ENCODE results near the gene RUNDC1. TPM values are rescaled to one million over a fixed set of nuclear protein-coding genes. Genes with fewer than 3 reads are reported as not detected.

Gene RUNDC1
- polyA plus RNA-seq, 4 donors = 7.2 to 13.9 (median 8.0) TPM

DNA sequence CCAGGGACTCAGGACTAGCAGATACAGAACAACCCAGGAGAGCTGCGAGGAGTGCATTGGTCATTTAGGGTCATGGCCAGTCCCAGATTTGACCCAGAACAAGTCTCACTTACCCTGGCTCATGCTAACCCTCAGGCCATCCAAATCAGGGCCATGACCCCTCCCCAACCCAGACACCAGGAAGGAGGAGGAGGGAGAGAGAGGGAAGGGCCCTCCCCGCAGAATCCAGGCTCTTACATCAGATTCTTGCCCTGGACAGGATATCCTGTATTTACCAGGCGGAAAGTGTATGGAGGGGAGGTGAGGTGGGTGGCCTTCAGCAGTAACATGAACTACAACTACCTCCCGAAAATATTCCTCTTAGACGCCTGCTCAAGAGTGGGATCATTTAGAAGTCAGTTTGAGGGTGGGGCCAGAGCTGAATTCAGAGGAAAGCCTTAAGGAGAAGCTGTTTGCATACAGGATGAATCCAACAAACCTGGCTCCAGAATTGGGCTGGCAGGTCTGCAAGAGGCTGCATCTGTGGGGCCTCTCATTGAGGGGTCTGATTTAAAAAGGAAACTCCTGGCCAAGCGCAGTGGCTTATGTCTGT, 39.8 kb downstream of the RUNDC1 start:
- Histone ChIP-seq H3K36me3 (ENCODE audit: control insufficient read depth in 3 of 3, insufficient read depth in 2 of 3, low read depth in 1 of 3, low read length in 3 of 3) (peaks cover 0 to 43% (median 0%) of the 10 kb centered on the region in 3 donors), H3K27me3 (ENCODE audit: control insufficient read depth in 3 of 3, insufficient read depth in 3 of 3, low read length in 3 of 3) (peaks cover 0 to 4% (median 0%) of the 10 kb centered on the region in 3 donors), H3K4me3 (ENCODE audit: low read depth in 1 of 3, low read length in 3 of 3) (no peak overlapping the region), H3K9me3 (ENCODE audit: control insufficient read depth in 2 of 2, insufficient read depth in 1 of 2, low read depth in 1 of 2, low read length in 1 of 2) (no peaks in the 10 kb centered on the region), H3K4me1 (ENCODE audit: control insufficient read depth in 3 of 3, insufficient read depth in 2 of 3, low read depth in 1 of 3, low read length in 2 of 3) (peaks cover 1 to 34% (median 3%) of the 10 kb centered on the region in 3 donors), H3K27ac (ENCODE audit: low read depth in 1 of 3, low read length in 2 of 3) (peak overlapping the region in 2 of 3 donors; percentile 28 to 82)
- DNase-seq = no peak
- WGBS, 3 donors = 58 to 80% (median 73%) methylated on average over 6 of the region's 6 CpGs
- FAIRE-seq = no peak

- H3K4me1 ChIP-seq (ENCODE audit: control insufficient read depth in 3 of 3, insufficient read depth in 2 of 3, low read depth in 1 of 3, low read length in 2 of 3) = peaks cover 1 to 34% (median 3%) of the 10 kb centered on the region in 3 donors
- H3K27ac ChIP-seq (ENCODE audit: low read depth in 1 of 3, low read length in 2 of 3) = peak overlapping the region; percentile 66 to 91 (median 77)
- H3K36me3 ChIP-seq (ENCODE audit: control insufficient read depth in 3 of 3, insufficient read depth in 2 of 3, low read depth in 1 of 3, low read length in 3 of 3) = peaks cover 0 to 34% (median 0%) of the 10 kb centered on the region in 3 donors
Measured at GRCh38 chr17:43020789-43021740, 40.7 kb downstream of the RUNDC1 start.

GRCh38 chr17:43021741-43022512, 41.6 kb downstream of the RUNDC1 start, which contains the start of gene VAT1:
Gene VAT1 (minus strand): TSS chr17:43022385. CDS start chr17:43022322, 63 bp downstream.
- peaks cover 1 to 34% (median 3%) of the 10 kb centered on the region in 3 donors for H3K4me1 ChIP-seq (ENCODE audit: control insufficient read depth in 3 of 3, insufficient read depth in 2 of 3, low read depth in 1 of 3, low read length in 2 of 3)
- peak within 1 kb of the TSS; percentile 66 to 91 (median 77) for H3K27ac ChIP-seq (ENCODE audit: low read depth in 1 of 3, low read length in 2 of 3)
- no peak for FAIRE-seq
- peak within 1 kb of the TSS; percentile 90 to 97 (median 91) for H3K4me3 ChIP-seq (ENCODE audit: low read depth in 1 of 3, low read length in 3 of 3)
- H3K27me3 ChIP-seq (ENCODE audit: control insufficient read depth in 3 of 3, insufficient read depth in 3 of 3, low read length in 3 of 3) = peaks cover 0 to 8% (median 0%) of the 10 kb centered on the region in 3 donors
- no peaks in the 10 kb centered on the region for H3K9me3 ChIP-seq (ENCODE audit: control insufficient read depth in 2 of 2, insufficient read depth in 1 of 2, low read depth in 1 of 2, low read length in 1 of 2)
- DNase-seq = peak; percentile 74 to 94
- peaks cover 0 to 25% (median 0%) of the 10 kb centered on the region in 3 donors for H3K36me3 ChIP-seq (ENCODE audit: control insufficient read depth in 3 of 3, insufficient read depth in 2 of 3, low read depth in 1 of 3, low read length in 3 of 3)
- WGBS, 3 donors = 0 to 1% (median 0%) methylated on average over 57 to 80 of the region's 80 CpGs

More at GRCh38 chr17:43020789-43021740, 40.7 kb downstream of the RUNDC1 start:
- 14 to 22% (median 22%) methylated on average over 27 to 37 of the region's 40 CpGs for WGBS, 3 donors
- FAIRE-seq (no peak), DNase-seq (peak; percentile 37 to 87)
- Histone ChIP-seq H3K4me3 (ENCODE audit: low read depth in 1 of 3, low read length in 3 of 3) (peak overlapping the region; percentile 90 to 97 (median 91)), H3K27me3 (ENCODE audit: control insufficient read depth in 3 of 3, insufficient read depth in 3 of 3, low read length in 3 of 3) (peaks cover 0 to 8% (median 0%) of the 10 kb centered on the region in 3 donors), H3K9me3 (ENCODE audit: control insufficient read depth in 2 of 2, insufficient read depth in 1 of 2, low read depth in 1 of 2, low read length in 1 of 2) (no peaks in the 10 kb centered on the region)

- Histone ChIP-seq H3K27ac (ENCODE audit: low read depth in 1 of 3, low read length in 2 of 3) (peak within 1 kb of the TSS in 2 of 3 donors; percentile 67 to 73), H3K4me3 (ENCODE audit: low read depth in 1 of 3, low read length in 3 of 3) (peak within 1 kb of the TSS; percentile 31 to 62 (median 46)), H3K27me3 (ENCODE audit: control insufficient read depth in 3 of 3, insufficient read depth in 3 of 3, low read length in 3 of 3) (peaks cover 0 to 8% (median 0%) of the 10 kb centered on the region in 3 donors), H3K9me3 (ENCODE audit: control insufficient read depth in 2 of 2, insufficient read depth in 1 of 2, low read depth in 1 of 2, low read length in 1 of 2) (no peaks in the 10 kb centered on the region), H3K36me3 (ENCODE audit: control insufficient read depth in 3 of 3, insufficient read depth in 2 of 3, low read depth in 1 of 3, low read length in 3 of 3) (peaks cover 0 to 10% (median 0%) of the 10 kb centered on the region in 3 donors), H3K4me1 (ENCODE audit: control insufficient read depth in 3 of 3, insufficient read depth in 2 of 3, low read depth in 1 of 3, low read length in 2 of 3) (peaks cover 0 to 24% (median 3%) of the 10 kb centered on the region in 3 donors)
- WGBS, 3 donors = 0 to 1% (median 0%) methylated on average over 41 to 61 of the region's 61 CpGs
- DNase-seq (peak; percentile 69 to 90), FAIRE-seq (no peak)
Measured at GRCh38 chr17:43024407-43025289, 44.3 kb downstream of the RUNDC1 start, which contains the start of gene RND2. Gene RND2 (plus strand): TSS chr17:43025231. CDS start chr17:43025348, 117 bp downstream.

DNA sequence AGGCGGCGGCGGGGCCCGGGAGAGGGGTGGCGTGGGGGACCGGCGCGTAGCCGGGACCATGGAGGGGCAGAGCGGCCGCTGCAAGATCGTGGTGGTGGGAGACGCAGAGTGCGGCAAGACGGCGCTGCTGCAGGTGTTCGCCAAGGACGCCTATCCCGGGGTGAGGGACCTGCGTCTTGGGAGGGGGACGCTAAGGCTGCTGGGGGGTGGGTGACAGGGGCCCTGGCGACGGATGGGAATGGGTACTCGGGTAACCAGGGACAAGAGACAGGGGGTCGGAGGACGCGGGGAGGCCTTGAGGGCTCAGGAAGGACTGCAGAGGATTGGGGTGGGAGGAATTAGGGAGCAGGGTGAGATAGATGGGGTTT, 44.9 kb downstream of the RUNDC1 start:
- no peak overlapping the region for H3K27ac ChIP-seq (ENCODE audit: low read depth in 1 of 3, low read length in 2 of 3)
- no peak for FAIRE-seq
- H3K4me3 ChIP-seq (ENCODE audit: low read depth in 1 of 3, low read length in 3 of 3) = peak overlapping the region in 2 of 3 donors; percentile 37 to 46

DNA sequence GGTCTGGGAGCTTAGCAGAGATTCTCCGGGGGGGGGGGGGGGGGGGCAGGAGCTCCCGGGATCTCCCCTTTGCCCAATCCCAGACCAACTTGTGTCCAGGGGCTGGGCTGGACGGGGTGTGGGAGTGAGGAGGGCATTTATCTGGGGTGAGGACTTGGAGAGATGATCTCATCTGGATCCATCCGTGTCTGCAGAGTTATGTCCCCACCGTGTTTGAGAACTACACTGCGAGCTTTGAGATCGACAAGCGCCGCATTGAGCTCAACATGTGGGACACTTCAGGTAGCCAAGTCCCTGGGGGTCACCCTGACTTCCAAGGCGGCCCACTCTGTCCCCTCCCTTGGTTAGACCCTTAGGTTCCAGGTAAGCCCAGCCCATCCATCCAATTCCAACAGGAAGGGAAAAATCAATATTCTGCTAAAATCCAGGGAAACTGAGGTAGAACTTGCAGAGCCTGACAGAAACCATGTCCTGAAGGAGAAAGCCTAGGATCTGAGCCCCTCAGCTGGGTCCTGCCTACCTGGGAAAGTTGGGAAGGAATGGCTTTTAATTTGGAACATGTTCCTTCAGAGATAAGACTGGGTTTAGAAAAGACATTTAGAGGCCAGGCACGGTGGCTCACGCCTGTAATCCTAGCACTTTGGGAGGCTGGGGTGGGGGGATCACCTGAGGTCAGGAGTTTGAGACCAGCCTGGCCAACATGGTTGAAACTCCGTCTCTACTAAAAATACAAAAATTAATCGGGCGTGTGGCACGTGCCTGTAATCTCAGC, 45.6 kb downstream of the RUNDC1 start:
- Histone ChIP-seq H3K4me1 (ENCODE audit: control insufficient read depth in 3 of 3, insufficient read depth in 2 of 3, low read depth in 1 of 3, low read length in 2 of 3) (peaks cover 0 to 12% (median 0%) of the 10 kb centered on the region in 3 donors), H3K9me3 (ENCODE audit: control insufficient read depth in 2 of 2, insufficient read depth in 1 of 2, low read depth in 1 of 2, low read length in 1 of 2) (no peaks in the 10 kb centered on the region), H3K4me3 (ENCODE audit: low read depth in 1 of 3, low read length in 3 of 3) (no peak overlapping the region), H3K27ac (ENCODE audit: low read depth in 1 of 3, low read length in 2 of 3) (no peak overlapping the region), H3K36me3 (ENCODE audit: control insufficient read depth in 3 of 3, insufficient read depth in 2 of 3, low read depth in 1 of 3, low read length in 3 of 3) (no peaks in the 10 kb centered on the region), H3K27me3 (ENCODE audit: control insufficient read depth in 3 of 3, insufficient read depth in 3 of 3, low read length in 3 of 3) (peaks cover 0 to 8% (median 0%) of the 10 kb centered on the region in 3 donors)
- WGBS, 3 donors = 46 to 64% (median 63%) methylated on average over 14 to 16 of the region's 16 CpGs
- FAIRE-seq (no peak), DNase-seq (no peak)

More for the DNA sequence above, 44.9 kb downstream of the RUNDC1 start:
- H3K36me3 ChIP-seq (ENCODE audit: control insufficient read depth in 3 of 3, insufficient read depth in 2 of 3, low read depth in 1 of 3, low read length in 3 of 3) = peaks cover 0 to 4% (median 0%) of the 10 kb centered on the region in 3 donors
- WGBS, 3 donors = 2 to 8% (median 5%) methylated on average over 21 to 27 of the region's 27 CpGs
- H3K4me1 ChIP-seq (ENCODE audit: control insufficient read depth in 3 of 3, insufficient read depth in 2 of 3, low read depth in 1 of 3, low read length in 2 of 3) = peaks cover 0 to 17% (median 3%) of the 10 kb centered on the region in 3 donors
- peaks cover 0 to 8% (median 0%) of the 10 kb centered on the region in 3 donors for H3K27me3 ChIP-seq (ENCODE audit: control insufficient read depth in 3 of 3, insufficient read depth in 3 of 3, low read length in 3 of 3)
- no peak for DNase-seq
- no peaks in the 10 kb centered on the region for H3K9me3 ChIP-seq (ENCODE audit: control insufficient read depth in 2 of 2, insufficient read depth in 1 of 2, low read depth in 1 of 2, low read length in 1 of 2)

- Histone ChIP-seq H3K4me3 (ENCODE audit: low read depth in 1 of 3, low read length in 3 of 3) (no peak overlapping the region), H3K36me3 (ENCODE audit: control insufficient read depth in 3 of 3, insufficient read depth in 2 of 3, low read depth in 1 of 3, low read length in 3 of 3) (no peaks in the 10 kb centered on the region), H3K9me3 (ENCODE audit: control insufficient read depth in 2 of 2, insufficient read depth in 1 of 2, low read depth in 1 of 2, low read length in 1 of 2) (no peaks in the 10 kb centered on the region), H3K27me3 (ENCODE audit: control insufficient read depth in 3 of 3, insufficient read depth in 3 of 3, low read length in 3 of 3) (peaks cover 0 to 8% (median 0%) of the 10 kb centered on the region in 3 donors), H3K4me1 (ENCODE audit: control insufficient read depth in 3 of 3, insufficient read depth in 2 of 3, low read depth in 1 of 3, low read length in 2 of 3) (peaks cover 0 to 9% (median 0%) of the 10 kb centered on the region in 3 donors), H3K27ac (ENCODE audit: low read depth in 1 of 3, low read length in 2 of 3) (no peak overlapping the region)
- WGBS, 3 donors = 44 to 70% (median 55%) methylated on average over 5 of the region's 5 CpGs
- FAIRE-seq (no peak), DNase-seq (no peak)
Measured at GRCh38 chr17:43026595-43026994, 46.2 kb downstream of the RUNDC1 start.
